Measurements from ENCODE around the gene ARHGEF2.

DNA sequence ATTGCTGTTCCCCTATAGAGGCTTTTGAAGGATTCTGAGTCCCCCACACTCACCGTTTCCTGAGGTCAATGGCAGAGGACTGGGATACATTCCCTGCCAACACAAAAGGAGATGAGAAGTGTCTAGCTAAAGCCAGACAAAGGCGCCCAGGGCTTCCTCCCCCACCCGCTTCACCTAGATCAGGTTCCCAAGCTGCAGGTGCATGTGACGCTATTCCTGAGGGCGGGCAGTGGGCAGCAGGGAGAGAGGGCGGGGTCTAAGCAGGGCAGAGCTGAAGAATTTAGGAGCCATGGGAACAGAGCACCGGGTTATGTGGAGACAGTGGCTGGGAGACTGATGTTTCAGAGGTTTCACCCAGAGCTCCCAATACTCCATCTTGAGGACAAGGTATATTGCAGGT is 6.0 kb upstream of the ARHGEF2 start:
- TF ChIP-seq, protein P1, sequence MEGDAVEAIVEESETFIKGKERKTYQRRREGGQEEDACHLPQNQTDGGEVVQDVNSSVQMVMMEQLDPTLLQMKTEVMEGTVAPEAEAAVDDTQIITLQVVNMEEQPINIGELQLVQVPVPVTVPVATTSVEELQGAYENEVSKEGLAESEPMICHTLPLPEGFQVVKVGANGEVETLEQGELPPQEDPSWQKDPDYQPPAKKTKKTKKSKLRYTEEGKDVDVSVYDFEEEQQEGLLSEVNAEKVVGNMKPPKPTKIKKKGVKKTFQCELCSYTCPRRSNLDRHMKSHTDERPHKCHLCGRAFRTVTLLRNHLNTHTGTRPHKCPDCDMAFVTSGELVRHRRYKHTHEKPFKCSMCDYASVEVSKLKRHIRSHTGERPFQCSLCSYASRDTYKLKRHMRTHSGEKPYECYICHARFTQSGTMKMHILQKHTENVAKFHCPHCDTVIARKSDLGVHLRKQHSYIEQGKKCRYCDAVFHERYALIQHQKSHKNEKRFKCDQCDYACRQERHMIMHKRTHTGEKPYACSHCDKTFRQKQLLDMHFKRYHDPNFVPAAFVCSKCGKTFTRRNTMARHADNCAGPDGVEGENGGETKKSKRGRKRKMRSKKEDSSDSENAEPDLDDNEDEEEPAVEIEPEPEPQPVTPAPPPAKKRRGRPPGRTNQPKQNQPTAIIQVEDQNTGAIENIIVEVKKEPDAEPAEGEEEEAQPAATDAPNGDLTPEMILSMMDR (IDR thresholded peaks at IDR 0.05; ENCODE audit: insufficient read depth, low read length): no peak
- TF ChIP-seq POLR2AphosphoS5 (IDR thresholded peaks at IDR 0.05; ENCODE audit: low read depth): no peak
- TF ChIP-seq, protein P2, sequence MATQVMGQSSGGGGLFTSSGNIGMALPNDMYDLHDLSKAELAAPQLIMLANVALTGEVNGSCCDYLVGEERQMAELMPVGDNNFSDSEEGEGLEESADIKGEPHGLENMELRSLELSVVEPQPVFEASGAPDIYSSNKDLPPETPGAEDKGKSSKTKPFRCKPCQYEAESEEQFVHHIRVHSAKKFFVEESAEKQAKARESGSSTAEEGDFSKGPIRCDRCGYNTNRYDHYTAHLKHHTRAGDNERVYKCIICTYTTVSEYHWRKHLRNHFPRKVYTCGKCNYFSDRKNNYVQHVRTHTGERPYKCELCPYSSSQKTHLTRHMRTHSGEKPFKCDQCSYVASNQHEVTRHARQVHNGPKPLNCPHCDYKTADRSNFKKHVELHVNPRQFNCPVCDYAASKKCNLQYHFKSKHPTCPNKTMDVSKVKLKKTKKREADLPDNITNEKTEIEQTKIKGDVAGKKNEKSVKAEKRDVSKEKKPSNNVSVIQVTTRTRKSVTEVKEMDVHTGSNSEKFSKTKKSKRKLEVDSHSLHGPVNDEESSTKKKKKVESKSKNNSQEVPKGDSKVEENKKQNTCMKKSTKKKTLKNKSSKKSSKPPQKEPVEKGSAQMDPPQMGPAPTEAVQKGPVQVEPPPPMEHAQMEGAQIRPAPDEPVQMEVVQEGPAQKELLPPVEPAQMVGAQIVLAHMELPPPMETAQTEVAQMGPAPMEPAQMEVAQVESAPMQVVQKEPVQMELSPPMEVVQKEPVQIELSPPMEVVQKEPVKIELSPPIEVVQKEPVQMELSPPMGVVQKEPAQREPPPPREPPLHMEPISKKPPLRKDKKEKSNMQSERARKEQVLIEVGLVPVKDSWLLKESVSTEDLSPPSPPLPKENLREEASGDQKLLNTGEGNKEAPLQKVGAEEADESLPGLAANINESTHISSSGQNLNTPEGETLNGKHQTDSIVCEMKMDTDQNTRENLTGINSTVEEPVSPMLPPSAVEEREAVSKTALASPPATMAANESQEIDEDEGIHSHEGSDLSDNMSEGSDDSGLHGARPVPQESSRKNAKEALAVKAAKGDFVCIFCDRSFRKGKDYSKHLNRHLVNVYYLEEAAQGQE (IDR thresholded peaks at IDR 0.05; ENCODE audit: insufficient replicate concordance, low read depth): no peak
- TF ChIP-seq SPI1 (IDR thresholded peaks at IDR 0.05; ENCODE audit: borderline replicate concordance, low read depth): no peak
- no peak for TF ChIP-seq GABPA (IDR thresholded peaks at IDR 0.05; ENCODE audit: low read depth)
